ENCODE data around the gene BAZ2A. TPM values are rescaled to one million over a fixed set of nuclear protein-coding genes. Genes with fewer than 3 reads are reported as not detected.

BAZ2A gene
- total and polyA plus RNA-seq, 2 experiments from 2014 or later: 13.0 to 23.2 TPM

- H3K4me3 ChIP-seq: peak overlapping the region; percentile 81
- peak overlapping the region; percentile 83 for H3K4me2 ChIP-seq (ENCODE audit: unreplicated experiment)
- H3K27ac ChIP-seq: peak overlapping the region; percentile 7; the same call in 1 of the 2 replicates
- in situ Hi-C loops (cut with MboI): no loop called here
- H4K20me1 ChIP-seq (ENCODE audit: insufficient read depth): no peaks in the 10 kb centered on the region; the same call in 1 of the 2 replicates
- H2AFZ ChIP-seq: no peak overlapping the region
- peak; percentile 55 for DNase-seq
- peak overlapping the region; percentile 83; the same call in 1 of the 2 replicates for H3K9ac ChIP-seq
- peaks cover 6% of the 10 kb centered on the region; the same call in 1 of the 2 replicates for H3K36me3 ChIP-seq (ENCODE audit: low read depth)
- no peaks in the 10 kb centered on the region for H3K9me2 ChIP-seq (ENCODE audit: insufficient read depth)
- H3K4me1 ChIP-seq (ENCODE audit: insufficient read depth): peaks cover 51% of the 10 kb centered on the region
- peaks cover 35% of the 10 kb centered on the region for H3F3A ChIP-seq (ENCODE audit: insufficient read depth)
- H3K79me2 ChIP-seq (ENCODE audit: insufficient read depth): peaks cover 82% of the 10 kb centered on the region
- no peaks in the 10 kb centered on the region for H3K27me3 ChIP-seq (replicated peaks; ENCODE audit: insufficient read depth)
- WGBS, 2 experiments (ENCODE audit: low coverage in 1 of 2, low lambda C conversion rate in 2 of 2, missing lambda C conversion rate in 2 of 2): 40 to 44% methylated on average over 3 to 4 of the region's 4 CpGs
- TF ChIP-seq EZH2phosphoT487 (IDR thresholded peaks at IDR 0.05; ENCODE audit: insufficient read depth, low read depth) (no peak), EZH2 (IDR thresholded peaks at IDR 0.05; ENCODE audit: insufficient read depth, poor library complexity, severe bottlenecking) (no peak)
- no peaks in the 10 kb centered on the region for H3K9me3 ChIP-seq (ENCODE audit: low read depth)
Observed at GRCh38 chr12:56632701-56633467, 2.8 kb upstream of the BAZ2A start.

GRCh38 chr12:56631790-56632700 lies 1.9 kb upstream of the BAZ2A start:
- Histone ChIP-seq H3F3A (ENCODE audit: insufficient read depth) (peaks cover 36% of the 10 kb centered on the region), H3K27ac (peak overlapping the region; percentile 7; the same call in 1 of the 2 replicates), H3K9me3 (ENCODE audit: low read depth) (no peaks in the 10 kb centered on the region), H3K4me2 (ENCODE audit: unreplicated experiment) (peak overlapping the region; percentile 83), H3K9ac (0 out of 2 replicates have a peak overlapping the region, but pooled peaks have one; percentile 19), H3K9me2 (ENCODE audit: insufficient read depth) (no peaks in the 10 kb centered on the region), H4K20me1 (ENCODE audit: insufficient read depth) (no peaks in the 10 kb centered on the region), H3K36me3 (ENCODE audit: low read depth) (no peaks in the 10 kb centered on the region), H3K4me1 (ENCODE audit: insufficient read depth) (peaks cover 47% of the 10 kb centered on the region), H3K4me3 (peak overlapping the region; percentile 81), H3K79me2 (ENCODE audit: insufficient read depth) (peaks cover 91% of the 10 kb centered on the region), H2AFZ (no peak overlapping the region), H3K27me3 (replicated peaks; ENCODE audit: insufficient read depth) (no peaks in the 10 kb centered on the region)
- peak; percentile 48 for DNase-seq
- 4 to 10% methylated on average over 8 to 13 of the region's 13 CpGs for WGBS, 2 experiments (ENCODE audit: low coverage in 1 of 2, low lambda C conversion rate in 2 of 2, missing lambda C conversion rate in 2 of 2)
- TF ChIP-seq EZH2phosphoT487 (IDR thresholded peaks at IDR 0.05; ENCODE audit: insufficient read depth, low read depth) (no peak), EZH2 (IDR thresholded peaks at IDR 0.05; ENCODE audit: insufficient read depth, poor library complexity, severe bottlenecking) (no peak)
- in situ Hi-C loops (cut with MboI): no loop called here

- peaks cover 48% of the 10 kb centered on the region for H3F3A ChIP-seq (ENCODE audit: insufficient read depth)
- peak overlapping the region; percentile 93 for H3K9ac ChIP-seq
- peak overlapping the region; percentile 84 for H3K4me3 ChIP-seq
- H3K4me2 ChIP-seq (ENCODE audit: unreplicated experiment): peak overlapping the region; percentile 93
- H3K79me2 ChIP-seq (ENCODE audit: insufficient read depth): peaks cover 100% of the 10 kb centered on the region
- in situ Hi-C loops (cut with MboI): no loop called here
- H3K9me2 ChIP-seq (ENCODE audit: insufficient read depth): no peaks in the 10 kb centered on the region
- H2AFZ ChIP-seq: peak overlapping the region; percentile 61
- 0 to 1% methylated on average over 33 to 43 of the region's 46 CpGs for WGBS, 2 experiments (ENCODE audit: low coverage in 1 of 2, low lambda C conversion rate in 2 of 2, missing lambda C conversion rate in 2 of 2)
- H3K36me3 ChIP-seq (ENCODE audit: low read depth): peaks cover 14% of the 10 kb centered on the region
- 0 out of 2 replicates have a peak, but pooled peaks cover 5% of the 10 kb centered on the region for H4K20me1 ChIP-seq (ENCODE audit: insufficient read depth)
- peak; percentile 66 for DNase-seq
- no peak for TF ChIP-seq EZH2phosphoT487 (IDR thresholded peaks at IDR 0.05; ENCODE audit: insufficient read depth, low read depth)
- TF ChIP-seq EZH2 (IDR thresholded peaks at IDR 0.05; ENCODE audit: insufficient read depth, poor library complexity, severe bottlenecking): no peak
- H3K9me3 ChIP-seq (ENCODE audit: low read depth): no peaks in the 10 kb centered on the region
- peaks cover 51% of the 10 kb centered on the region for H3K4me1 ChIP-seq (ENCODE audit: insufficient read depth)
- no peaks in the 10 kb centered on the region for H3K27me3 ChIP-seq (replicated peaks; ENCODE audit: insufficient read depth)
- H3K27ac ChIP-seq: peak overlapping the region; percentile 83
Observed at GRCh38 chr12:56629459-56630179, 507 bp downstream of the BAZ2A start.

Measured in GM23248 (cell line).